ENCODE measurements around the gene FLII. TPM values are rescaled to one million over a fixed set of nuclear protein-coding genes. Genes with fewer than 3 reads are reported as not detected.

The FLII gene
- total RNA-seq, 1 donor from 2014 or later, result 183 TPM

- no peak for TF ChIP-seq CTCF (conservative IDR thresholded peaks at IDR 0.05)
- no peaks in the 10 kb centered on the region for H3K4me1 Mint-ChIP-seq
- no peak overlapping the region for H3K27ac Mint-ChIP-seq (ENCODE audit: unreplicated experiment)
Observed at GRCh38 chr17:18206962-18207361, 51.6 kb downstream of the FLII start.

GRCh38 chr17:18205861-18206260, 52.7 kb downstream of the FLII start:
- Mint-ChIP-seq H3K36me3 (ENCODE audit: low read depth) (peaks cover 6% of the 10 kb centered on the region), H3K27ac (ENCODE audit: unreplicated experiment) (no peak overlapping the region), H3K27me3 (ENCODE audit: low read depth) (no peaks in the 10 kb centered on the region), H3K4me3 (no peak overlapping the region), H3K9me3 (no peaks in the 10 kb centered on the region), H3K4me1 (no peaks in the 10 kb centered on the region)
- TF ChIP-seq CTCF (conservative IDR thresholded peaks at IDR 0.05), result no peak
- no peak for DNase-seq (ENCODE audit: low read depth, low spot score)

More at GRCh38 chr17:18206962-18207361, 51.6 kb downstream of the FLII start:
- no peak for DNase-seq (ENCODE audit: low read depth, low spot score)
- Mint-ChIP-seq H3K9me3 (no peaks in the 10 kb centered on the region), H3K27me3 (ENCODE audit: low read depth) (no peaks in the 10 kb centered on the region), H3K36me3 (ENCODE audit: low read depth) (peaks cover 6% of the 10 kb centered on the region), H3K4me3 (no peak overlapping the region)

GRCh38 chr17:18203308-18203707, 55.2 kb downstream of the FLII start:
- H3K27ac Mint-ChIP-seq (ENCODE audit: unreplicated experiment), result no peak overlapping the region
- no peaks in the 10 kb centered on the region for H3K4me1 Mint-ChIP-seq
- DNase-seq (ENCODE audit: low read depth, low spot score), result no peak
- no peak for TF ChIP-seq CTCF (conservative IDR thresholded peaks at IDR 0.05)
- no peaks in the 10 kb centered on the region for H3K9me3 Mint-ChIP-seq
- H3K27me3 Mint-ChIP-seq (ENCODE audit: low read depth), result no peaks in the 10 kb centered on the region
- H3K36me3 Mint-ChIP-seq (ENCODE audit: low read depth), result peaks cover 2% of the 10 kb centered on the region
- H3K4me3 Mint-ChIP-seq, result no peak overlapping the region

- Mint-ChIP-seq H3K4me3 (no peak overlapping the region), H3K27ac (ENCODE audit: unreplicated experiment) (no peak overlapping the region), H3K9me3 (no peaks in the 10 kb centered on the region), H3K27me3 (ENCODE audit: low read depth) (no peaks in the 10 kb centered on the region), H3K36me3 (ENCODE audit: low read depth) (peaks cover 2% of the 10 kb centered on the region), H3K4me1 (no peaks in the 10 kb centered on the region)
- DNase-seq (ENCODE audit: low read depth, low spot score), result no peak
- no peak for TF ChIP-seq CTCF (conservative IDR thresholded peaks at IDR 0.05)
Observed at GRCh38 chr17:18201108-18201507, 57.4 kb downstream of the FLII start.

- H3K4me1 Mint-ChIP-seq, result no peaks in the 10 kb centered on the region
- H3K27me3 Mint-ChIP-seq (ENCODE audit: low read depth), result no peaks in the 10 kb centered on the region
- DNase-seq (ENCODE audit: low read depth, low spot score), result no peak
- H3K9me3 Mint-ChIP-seq, result no peaks in the 10 kb centered on the region
- H3K4me3 Mint-ChIP-seq, result no peak overlapping the region
- peaks cover 2% of the 10 kb centered on the region for H3K36me3 Mint-ChIP-seq (ENCODE audit: low read depth)
- no peak overlapping the region for H3K27ac Mint-ChIP-seq (ENCODE audit: unreplicated experiment)
- TF ChIP-seq CTCF (conservative IDR thresholded peaks at IDR 0.05), result no peak
Observed at GRCh38 chr17:18198530-18198929, 60.0 kb downstream of the FLII start.
